ENCODE measurements around the gene MACROD1.

MACROD1 gene

DNA sequence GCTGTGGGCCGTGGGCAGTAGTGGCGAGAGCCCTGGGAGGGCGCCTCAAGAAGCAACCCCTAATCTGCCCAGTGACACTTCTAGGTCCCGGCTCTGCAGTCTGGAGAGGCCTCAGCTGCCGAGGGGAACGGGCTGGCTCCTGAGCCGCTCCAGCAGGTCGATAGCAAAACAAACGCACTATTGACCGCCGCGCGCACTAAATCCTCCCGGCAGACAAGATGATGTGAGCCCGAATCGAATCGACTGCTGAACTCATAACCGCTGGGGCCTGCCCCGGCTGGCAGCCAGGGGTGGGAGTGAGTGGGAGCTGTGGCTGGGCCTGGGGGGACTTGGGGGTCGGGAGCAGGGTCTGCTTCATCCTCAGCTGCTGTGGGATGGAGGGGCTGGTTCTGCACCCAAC is 94.1 kb downstream of the MACROD1 start:
- no peaks in the 10 kb centered on the region for H3K27me3 Mint-ChIP-seq (ENCODE audit: low read depth)
- peaks cover 3% of the 10 kb centered on the region for H3K4me1 Mint-ChIP-seq (ENCODE audit: low read depth)
- H3K36me3 Mint-ChIP-seq (ENCODE audit: low read depth): no peaks in the 10 kb centered on the region
- no peaks in the 10 kb centered on the region for H3K9me3 Mint-ChIP-seq
- no peak for DNase-seq (ENCODE audit: low spot score)
- no peak overlapping the region for H3K27ac Mint-ChIP-seq
- H3K4me3 Mint-ChIP-seq: no peak overlapping the region

- no peaks in the 10 kb centered on the region for H3K36me3 Mint-ChIP-seq (ENCODE audit: low read depth)
- no peak overlapping the region for H3K27ac Mint-ChIP-seq
- DNase-seq (ENCODE audit: low spot score): no peak
- H3K9me3 Mint-ChIP-seq: no peaks in the 10 kb centered on the region
- peaks cover 3% of the 10 kb centered on the region for H3K4me1 Mint-ChIP-seq (ENCODE audit: low read depth)
- H3K27me3 Mint-ChIP-seq (ENCODE audit: low read depth): no peaks in the 10 kb centered on the region
- no peak overlapping the region for H3K4me3 Mint-ChIP-seq
Measured at GRCh38 chr11:64070314-64070681, 95.6 kb downstream of the MACROD1 start.

DNA sequence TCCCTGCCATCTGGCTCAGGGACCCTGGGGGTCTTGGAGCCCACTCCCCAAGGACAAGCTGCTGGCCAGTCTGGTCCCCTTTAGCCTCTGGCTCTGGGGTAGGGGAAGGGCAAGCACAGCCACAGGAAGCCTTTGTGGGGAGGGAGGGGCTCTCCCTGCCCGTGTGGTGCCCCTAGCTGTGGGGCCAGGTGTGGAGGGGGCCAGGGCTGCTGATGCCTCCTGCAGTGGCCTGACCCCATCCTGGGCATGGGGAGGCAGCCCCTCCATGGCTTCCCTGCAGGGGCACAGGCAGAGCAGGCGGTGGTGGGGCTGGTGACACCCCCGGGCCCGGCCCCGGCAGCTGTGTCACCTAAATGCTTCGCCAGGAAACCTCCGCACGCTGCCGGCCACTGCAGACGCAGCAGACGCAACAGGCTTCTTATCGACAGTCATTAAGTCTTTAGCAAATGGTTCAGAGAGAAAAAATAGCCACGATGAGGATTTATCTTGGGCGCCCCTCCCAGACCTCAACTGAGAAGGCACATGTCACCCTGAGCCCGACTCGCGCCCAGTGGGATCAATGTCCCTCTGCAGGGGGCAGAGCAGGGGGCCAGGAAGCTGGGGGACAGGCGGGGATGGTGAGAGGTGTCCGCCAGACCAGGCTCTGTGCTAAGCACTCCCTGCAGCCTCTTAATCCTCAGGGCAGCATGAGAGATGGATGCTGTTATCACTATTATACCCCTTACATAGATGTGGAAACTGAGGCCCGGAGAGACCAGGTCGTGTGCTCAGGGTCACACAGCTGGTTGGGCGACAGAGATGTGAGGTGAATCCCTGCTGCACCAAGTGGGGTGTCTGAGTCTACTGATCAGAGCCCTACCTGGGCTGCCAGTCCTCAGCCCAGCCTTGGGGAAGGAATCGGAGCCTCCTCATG is 96.3 kb downstream of the MACROD1 start:
- H3K4me1 Mint-ChIP-seq (ENCODE audit: low read depth): peaks cover 3% of the 10 kb centered on the region

DNA sequence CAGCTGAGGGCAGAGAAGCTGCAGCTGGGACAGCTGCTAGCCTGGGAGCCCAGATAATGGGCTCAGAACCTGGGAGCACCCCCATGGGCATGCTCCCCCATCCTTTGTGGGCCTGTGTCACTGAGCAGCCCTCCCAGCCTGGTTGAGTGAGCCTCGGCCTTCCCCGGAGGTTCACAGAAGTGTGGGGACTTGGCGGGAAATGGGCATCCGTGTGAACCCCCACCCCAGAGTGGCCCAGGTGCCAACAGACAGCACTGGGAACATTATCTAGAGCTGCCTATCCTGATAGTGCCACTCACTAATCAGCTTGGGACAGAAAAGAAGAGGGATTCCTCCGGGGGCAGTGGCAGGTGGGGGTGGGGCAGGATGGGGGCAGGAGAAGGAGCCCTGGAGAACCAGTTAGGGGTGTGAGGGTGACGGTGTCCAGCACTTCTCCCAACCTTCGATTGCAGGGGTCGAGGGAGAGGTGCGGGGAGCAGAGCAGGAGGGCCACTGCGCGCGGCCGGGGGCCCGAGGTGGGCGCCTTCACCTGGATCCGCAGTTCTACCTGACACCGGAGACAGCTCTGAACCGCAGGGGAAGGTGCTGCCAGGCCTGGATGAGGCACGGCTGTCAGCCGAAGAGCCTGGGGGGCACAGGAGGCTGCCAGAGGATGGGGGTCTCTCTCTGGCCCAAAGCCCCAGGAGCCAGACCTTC is 97.1 kb downstream of the MACROD1 start:
- H3K27ac Mint-ChIP-seq: no peak overlapping the region
- H3K27me3 Mint-ChIP-seq (ENCODE audit: low read depth): no peaks in the 10 kb centered on the region
- no peak for DNase-seq (ENCODE audit: low spot score)
- no peaks in the 10 kb centered on the region for H3K4me1 Mint-ChIP-seq (ENCODE audit: low read depth)
- H3K36me3 Mint-ChIP-seq (ENCODE audit: low read depth): no peaks in the 10 kb centered on the region
- no peaks in the 10 kb centered on the region for H3K9me3 Mint-ChIP-seq
- H3K4me3 Mint-ChIP-seq: no peak overlapping the region

More for the DNA sequence above, 96.3 kb downstream of the MACROD1 start:
- no peak overlapping the region for H3K4me3 Mint-ChIP-seq
- H3K9me3 Mint-ChIP-seq: no peaks in the 10 kb centered on the region
- DNase-seq (ENCODE audit: low spot score): no peak
- no peaks in the 10 kb centered on the region for H3K27me3 Mint-ChIP-seq (ENCODE audit: low read depth)
- H3K27ac Mint-ChIP-seq: no peak overlapping the region
- no peaks in the 10 kb centered on the region for H3K36me3 Mint-ChIP-seq (ENCODE audit: low read depth)

GRCh38 chr11:64067230-64067993 is 98.5 kb downstream of the MACROD1 start:
- no peak for DNase-seq (ENCODE audit: low spot score)
- no peaks in the 10 kb centered on the region for H3K27me3 Mint-ChIP-seq (ENCODE audit: low read depth)
- no peak overlapping the region for H3K27ac Mint-ChIP-seq
- no peaks in the 10 kb centered on the region for H3K4me1 Mint-ChIP-seq (ENCODE audit: low read depth)
- H3K9me3 Mint-ChIP-seq: no peaks in the 10 kb centered on the region
- no peak overlapping the region for H3K4me3 Mint-ChIP-seq
- no peaks in the 10 kb centered on the region for H3K36me3 Mint-ChIP-seq (ENCODE audit: low read depth)

- Mint-ChIP-seq H3K27ac (no peak overlapping the region), H3K4me3 (no peak overlapping the region), H3K4me1 (ENCODE audit: low read depth) (peaks cover 1% of the 10 kb centered on the region), H3K9me3 (no peaks in the 10 kb centered on the region), H3K27me3 (ENCODE audit: low read depth) (peaks cover 11% of the 10 kb centered on the region), H3K36me3 (ENCODE audit: low read depth) (no peaks in the 10 kb centered on the region)
- DNase-seq (ENCODE audit: low spot score): no peak
Measured at GRCh38 chr11:64065712-64066111, 100.2 kb downstream of the MACROD1 start.

GRCh38 chr11:64065141-64065465 is 100.8 kb downstream of the MACROD1 start:
- Mint-ChIP-seq H3K4me3 (no peak overlapping the region), H3K36me3 (ENCODE audit: low read depth) (no peaks in the 10 kb centered on the region), H3K9me3 (no peaks in the 10 kb centered on the region), H3K4me1 (ENCODE audit: low read depth) (peaks cover 3% of the 10 kb centered on the region), H3K27ac (no peak overlapping the region), H3K27me3 (ENCODE audit: low read depth) (peaks cover 13% of the 10 kb centered on the region)
- DNase-seq (ENCODE audit: low spot score): no peak

DNA sequence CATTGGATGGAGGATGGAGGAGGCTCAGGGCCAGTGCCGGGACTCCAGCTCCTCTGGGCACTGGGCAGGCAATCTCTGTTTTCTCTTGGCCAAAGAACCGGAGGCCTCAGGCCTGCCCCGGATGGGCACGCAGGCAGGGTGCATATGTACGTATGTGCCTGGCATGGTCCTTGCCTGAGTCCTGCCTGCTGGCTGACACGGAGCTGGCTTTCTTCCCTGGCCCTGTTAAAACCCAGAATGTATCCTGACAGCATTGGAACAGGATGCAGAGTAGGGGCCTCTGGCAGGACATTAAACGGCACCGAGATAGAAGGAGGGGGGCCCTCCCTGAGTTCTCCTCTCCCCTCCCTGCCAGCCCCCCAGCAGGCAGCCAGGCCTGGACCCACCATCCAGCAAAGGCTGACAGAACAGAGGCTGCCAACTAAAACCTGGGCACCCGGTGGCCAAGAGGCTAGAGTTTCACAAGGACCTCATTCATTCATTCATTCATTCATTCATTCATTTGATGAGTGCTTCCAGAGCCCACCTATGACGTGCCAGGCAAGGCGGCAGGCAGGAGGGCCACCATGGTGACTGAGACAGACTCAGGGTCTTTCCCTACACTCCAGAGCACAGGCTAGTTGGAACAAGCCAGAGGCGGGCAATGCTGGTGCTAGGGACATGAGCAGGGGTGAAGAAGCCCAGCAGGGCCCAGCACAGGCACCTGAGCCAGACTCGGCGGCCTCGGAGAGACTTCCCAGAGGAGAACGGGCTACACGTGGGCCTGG is 101.4 kb downstream of the MACROD1 start:
- no peaks in the 10 kb centered on the region for H3K9me3 Mint-ChIP-seq
- no peak overlapping the region for H3K4me3 Mint-ChIP-seq
- H3K4me1 Mint-ChIP-seq (ENCODE audit: low read depth): peaks cover 3% of the 10 kb centered on the region
- no peak overlapping the region for H3K27ac Mint-ChIP-seq
- H3K27me3 Mint-ChIP-seq (ENCODE audit: low read depth): peaks cover 13% of the 10 kb centered on the region
- DNase-seq (ENCODE audit: low spot score): no peak
- no peaks in the 10 kb centered on the region for H3K36me3 Mint-ChIP-seq (ENCODE audit: low read depth)

DNA sequence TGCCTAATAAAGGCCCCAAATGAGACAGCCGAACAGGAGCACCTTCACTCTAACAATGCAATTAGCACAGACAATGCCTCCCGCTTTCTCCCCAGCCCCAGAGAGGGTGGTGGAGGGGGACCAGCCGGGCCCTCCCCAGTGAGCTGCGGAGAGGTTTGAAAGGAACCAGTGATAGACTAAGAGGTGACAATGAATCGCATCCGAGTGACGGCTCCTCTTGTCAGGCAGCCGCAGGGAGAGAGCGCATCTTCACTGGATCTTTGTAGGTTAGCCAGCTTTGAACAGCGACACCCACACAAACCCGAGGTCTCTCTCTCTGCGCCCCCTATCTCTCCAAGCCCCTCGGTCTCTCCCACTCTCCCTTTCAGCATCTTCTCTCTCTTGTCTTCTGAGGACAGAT is 102.1 kb downstream of the MACROD1 start:
- H3K27ac Mint-ChIP-seq: no peak overlapping the region
- no peaks in the 10 kb centered on the region for H3K9me3 Mint-ChIP-seq
- no peaks in the 10 kb centered on the region for H3K36me3 Mint-ChIP-seq (ENCODE audit: low read depth)

DNA sequence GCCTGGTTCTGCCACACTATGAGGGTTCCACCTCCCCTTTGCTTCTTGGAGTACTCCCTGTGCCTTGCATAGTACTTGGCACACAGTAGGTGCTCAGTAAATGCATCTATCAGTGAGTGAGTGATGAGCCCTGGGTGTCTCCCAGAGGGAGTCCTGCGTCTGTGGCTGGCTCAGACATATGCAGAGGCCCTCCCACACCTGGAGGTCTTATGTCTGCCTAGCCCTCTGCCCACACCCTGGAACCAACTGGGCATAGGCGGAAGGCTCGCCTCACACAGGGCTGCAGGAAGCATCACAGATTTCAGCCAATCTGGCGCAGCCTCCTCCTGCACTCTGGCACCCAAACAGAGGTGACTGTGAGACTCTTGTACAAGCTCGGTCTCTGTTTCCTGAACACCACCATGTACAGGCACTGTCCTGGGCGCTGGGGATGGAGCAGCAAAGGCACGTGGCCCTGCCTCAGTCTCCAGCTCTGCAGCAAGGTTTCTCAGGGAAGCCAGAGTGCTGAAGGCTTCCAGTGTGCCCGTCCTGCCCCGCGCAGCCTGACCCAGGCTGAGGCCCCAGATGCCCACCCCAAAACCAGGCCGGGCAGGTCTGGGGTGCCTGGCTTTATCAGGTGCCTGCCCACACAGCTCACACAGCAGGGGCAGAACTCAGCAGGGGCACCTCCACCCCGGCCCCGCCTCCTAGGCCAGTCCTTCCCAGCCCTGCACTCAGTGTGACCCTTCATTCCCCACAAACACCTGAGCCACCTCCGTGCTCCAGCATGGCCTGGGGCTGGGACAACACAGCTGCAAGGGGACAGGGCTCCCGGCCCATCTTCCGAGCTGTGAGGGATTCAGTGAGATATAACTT is 103.5 kb downstream of the MACROD1 start:
- no peaks in the 10 kb centered on the region for H3K36me3 Mint-ChIP-seq (ENCODE audit: low read depth)
- H3K4me1 Mint-ChIP-seq (ENCODE audit: low read depth): peaks cover 3% of the 10 kb centered on the region
- no peak overlapping the region for H3K27ac Mint-ChIP-seq
- H3K27me3 Mint-ChIP-seq (ENCODE audit: low read depth): peaks cover 13% of the 10 kb centered on the region
- peak overlapping the region; percentile 17 for H3K4me3 Mint-ChIP-seq
- H3K9me3 Mint-ChIP-seq: no peaks in the 10 kb centered on the region
- no peak for DNase-seq (ENCODE audit: low spot score)

More for the DNA sequence above, 102.1 kb downstream of the MACROD1 start:
- H3K4me3 Mint-ChIP-seq: no peak overlapping the region
- H3K27me3 Mint-ChIP-seq (ENCODE audit: low read depth): peaks cover 13% of the 10 kb centered on the region
- DNase-seq (ENCODE audit: low spot score): no peak
- H3K4me1 Mint-ChIP-seq (ENCODE audit: low read depth): peaks cover 3% of the 10 kb centered on the region

GRCh38 chr11:64060861-64061444 is 105.0 kb downstream of the MACROD1 start:
- Mint-ChIP-seq H3K27ac (no peak overlapping the region), H3K27me3 (ENCODE audit: low read depth) (peaks cover 13% of the 10 kb centered on the region), H3K36me3 (ENCODE audit: low read depth) (no peaks in the 10 kb centered on the region), H3K9me3 (no peaks in the 10 kb centered on the region), H3K4me1 (ENCODE audit: low read depth) (peaks cover 3% of the 10 kb centered on the region), H3K4me3 (peak overlapping the region; percentile 68)
- DNase-seq (ENCODE audit: low spot score): peak; percentile 50

DNA sequence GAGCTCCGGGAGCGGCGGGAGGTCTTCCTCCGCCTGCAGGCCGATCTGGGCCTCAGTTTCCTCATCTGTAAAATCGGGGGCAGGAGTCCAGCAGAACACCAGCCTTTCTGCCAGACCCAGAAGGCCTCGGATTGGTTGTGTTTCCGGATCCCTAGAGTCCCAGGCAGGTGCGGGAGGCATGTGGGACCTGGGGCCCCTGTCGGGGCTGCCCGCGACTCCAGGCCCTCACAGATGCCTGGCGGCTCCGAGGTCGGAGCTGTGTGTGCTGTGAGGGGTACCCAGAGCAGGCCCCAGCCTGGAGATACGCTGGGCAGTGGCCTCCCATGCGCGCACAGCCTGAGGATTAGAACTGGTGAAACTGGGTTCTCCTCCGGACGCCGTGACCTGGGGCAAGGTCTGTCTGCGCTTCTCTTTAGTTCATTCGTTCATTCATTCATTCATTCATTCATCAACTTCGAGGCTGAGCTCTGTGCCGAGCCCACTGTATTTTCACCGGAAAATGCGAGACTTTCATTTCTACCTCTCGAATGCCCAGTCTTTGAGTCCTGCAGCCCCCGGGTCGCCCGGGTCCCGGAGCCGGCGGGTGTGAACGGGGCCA is 105.6 kb downstream of the MACROD1 start:
- H3K27me3 Mint-ChIP-seq (ENCODE audit: low read depth): peaks cover 13% of the 10 kb centered on the region
- peaks cover 3% of the 10 kb centered on the region for H3K4me1 Mint-ChIP-seq (ENCODE audit: low read depth)
- peak overlapping the region; percentile 46 for H3K4me3 Mint-ChIP-seq
- no peaks in the 10 kb centered on the region for H3K9me3 Mint-ChIP-seq
- no peaks in the 10 kb centered on the region for H3K36me3 Mint-ChIP-seq (ENCODE audit: low read depth)
- no peak for DNase-seq (ENCODE audit: low spot score)
- H3K27ac Mint-ChIP-seq: no peak overlapping the region
